WI38 (cell line): ENCODE results near the gene MAP2K1.

Experiments used
- H3K4me3 ChIP-seq: 2 replicates; pipeline ENCODE4 v1.5.1; 2011; ENCODE audit warnings: low read depth, mild to moderate bottlenecking, control low read depth, low read length
- TF ChIP-seq, protein P1 (sequence below): IDR thresholded peaks from 2 replicates; pipeline ENCODE4 v1.5.1; 2012; ENCODE audit warnings: low read depth, mild to moderate bottlenecking, control low read depth, low read length

MAP2K1 gene

DNA sequence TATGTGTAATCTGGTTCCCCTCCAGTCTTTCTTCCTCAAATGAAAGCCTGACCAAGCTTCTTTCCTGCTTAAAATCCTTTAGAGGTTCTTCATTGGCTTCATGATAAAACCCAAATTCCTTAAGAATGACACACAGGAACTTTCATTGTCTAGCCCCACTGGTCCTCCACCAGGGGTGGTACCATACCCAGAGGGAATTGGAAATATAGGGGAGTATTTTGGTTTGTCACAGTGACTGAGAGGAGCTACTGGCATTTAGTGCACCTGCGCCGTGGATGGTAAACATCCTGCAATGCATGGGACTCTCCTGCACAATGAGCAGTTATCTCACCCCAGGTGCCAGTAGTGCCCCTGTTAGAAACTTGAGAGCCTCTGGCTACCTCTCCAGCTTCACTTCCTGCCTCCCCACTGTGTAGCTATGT lies 129.2 kb downstream of the MAP2K1 start:
- TF ChIP-seq, protein P1, sequence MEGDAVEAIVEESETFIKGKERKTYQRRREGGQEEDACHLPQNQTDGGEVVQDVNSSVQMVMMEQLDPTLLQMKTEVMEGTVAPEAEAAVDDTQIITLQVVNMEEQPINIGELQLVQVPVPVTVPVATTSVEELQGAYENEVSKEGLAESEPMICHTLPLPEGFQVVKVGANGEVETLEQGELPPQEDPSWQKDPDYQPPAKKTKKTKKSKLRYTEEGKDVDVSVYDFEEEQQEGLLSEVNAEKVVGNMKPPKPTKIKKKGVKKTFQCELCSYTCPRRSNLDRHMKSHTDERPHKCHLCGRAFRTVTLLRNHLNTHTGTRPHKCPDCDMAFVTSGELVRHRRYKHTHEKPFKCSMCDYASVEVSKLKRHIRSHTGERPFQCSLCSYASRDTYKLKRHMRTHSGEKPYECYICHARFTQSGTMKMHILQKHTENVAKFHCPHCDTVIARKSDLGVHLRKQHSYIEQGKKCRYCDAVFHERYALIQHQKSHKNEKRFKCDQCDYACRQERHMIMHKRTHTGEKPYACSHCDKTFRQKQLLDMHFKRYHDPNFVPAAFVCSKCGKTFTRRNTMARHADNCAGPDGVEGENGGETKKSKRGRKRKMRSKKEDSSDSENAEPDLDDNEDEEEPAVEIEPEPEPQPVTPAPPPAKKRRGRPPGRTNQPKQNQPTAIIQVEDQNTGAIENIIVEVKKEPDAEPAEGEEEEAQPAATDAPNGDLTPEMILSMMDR, result no peak
- H3K4me3 ChIP-seq, result no peak overlapping the region

DNA sequence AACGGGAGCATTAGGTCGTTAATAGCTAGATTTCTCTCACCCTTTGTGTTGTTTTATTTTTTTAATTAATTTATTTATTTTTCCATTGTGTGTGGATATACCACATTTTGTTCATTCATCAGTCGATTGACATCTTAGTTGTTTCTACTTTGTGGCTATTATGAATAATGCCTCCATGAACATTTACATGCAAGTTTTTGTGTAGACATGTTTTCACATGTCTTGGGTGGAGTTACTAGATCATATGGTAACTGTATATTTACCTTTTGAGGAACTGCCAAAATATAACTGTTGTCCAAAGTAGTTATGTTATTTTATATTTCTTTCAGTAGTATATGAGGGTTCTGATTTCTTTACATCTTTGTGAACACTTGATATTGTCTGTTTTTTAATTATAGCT lies 137.2 kb downstream of the MAP2K1 start:
- no peak overlapping the region for H3K4me3 ChIP-seq
- TF ChIP-seq, protein P1, result no peak

DNA sequence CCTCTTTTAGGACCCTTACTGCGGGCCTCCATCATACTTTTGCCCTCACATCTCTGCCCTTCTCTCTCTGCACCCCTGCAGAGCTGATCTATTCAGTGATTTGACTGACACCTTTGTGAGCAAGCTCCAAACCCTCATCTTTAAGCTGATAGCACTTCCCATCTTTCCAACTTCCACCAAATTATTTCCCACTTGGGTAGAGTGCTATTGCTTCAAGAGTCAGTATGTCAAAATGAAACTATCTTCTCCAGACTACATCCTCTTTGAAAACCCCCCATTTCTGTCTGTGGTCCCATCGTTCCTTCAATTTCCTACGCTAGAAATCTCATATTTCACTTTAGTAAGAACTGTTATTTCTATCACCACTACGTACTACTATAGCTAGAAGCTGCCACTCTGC lies 138.1 kb downstream of the MAP2K1 start:
- TF ChIP-seq, protein P1, result no peak
- H3K4me3 ChIP-seq, result no peak overlapping the region

DNA sequence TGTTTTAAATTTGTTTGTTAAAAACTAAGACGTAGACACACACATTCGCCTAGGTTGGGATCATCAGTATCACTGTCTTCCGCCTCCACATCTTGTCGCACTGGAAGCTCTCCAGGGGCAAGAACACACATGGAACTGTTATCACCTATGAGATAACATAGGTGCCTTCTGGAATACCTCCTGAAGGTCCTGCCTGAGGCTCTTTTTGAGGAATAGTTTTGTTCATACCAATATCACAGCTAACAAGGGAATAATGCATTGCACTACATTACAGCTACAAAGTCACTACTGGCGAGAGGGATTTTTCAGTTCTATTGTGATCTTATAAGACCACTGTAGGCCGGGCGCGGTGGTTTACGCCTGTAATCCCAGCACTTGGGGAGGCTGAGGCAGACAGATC lies 148.3 kb downstream of the MAP2K1 start:
- H3K4me3 ChIP-seq, result no peak overlapping the region
- TF ChIP-seq, protein P1, result no peak
